WTC11 (cell line): ENCODE results near the gene HSD11B1L.

ENCODE experiments used
- FOXP1 ChIP-seq: sonication (generic); formaldehyde crosslinking; IDR thresholded peaks from 2 replicates; pipeline ENCODE4 v1.8.0; 2022; ENCODE audit warnings: missing genetic modification reagents, mild to moderate bottlenecking, moderate library complexity, borderline replicate concordance
- ZNF317 ChIP-seq: sonication (generic); formaldehyde crosslinking; IDR thresholded peaks from 2 replicates; pipeline ENCODE4 v1.8.1; 2023; ENCODE audit warnings: low read depth, mild to moderate bottlenecking, moderate library complexity, missing genetic modification reagents, borderline replicate concordance
- TF ChIP-seq, protein P1 (sequence below): sonication (generic); formaldehyde crosslinking; IDR thresholded peaks from 2 replicates; pipeline ENCODE4 v1.8.0; 2022; ENCODE audit warnings: mild to moderate bottlenecking, missing genetic modification reagents
- TF ChIP-seq, protein P2 (sequence below): fragments of 200-600 bp; IDR thresholded peaks from 2 replicates; pipeline ENCODE4 v1.8.0; 2022; ENCODE audit warnings: antibody characterized with exemption

DNA sequence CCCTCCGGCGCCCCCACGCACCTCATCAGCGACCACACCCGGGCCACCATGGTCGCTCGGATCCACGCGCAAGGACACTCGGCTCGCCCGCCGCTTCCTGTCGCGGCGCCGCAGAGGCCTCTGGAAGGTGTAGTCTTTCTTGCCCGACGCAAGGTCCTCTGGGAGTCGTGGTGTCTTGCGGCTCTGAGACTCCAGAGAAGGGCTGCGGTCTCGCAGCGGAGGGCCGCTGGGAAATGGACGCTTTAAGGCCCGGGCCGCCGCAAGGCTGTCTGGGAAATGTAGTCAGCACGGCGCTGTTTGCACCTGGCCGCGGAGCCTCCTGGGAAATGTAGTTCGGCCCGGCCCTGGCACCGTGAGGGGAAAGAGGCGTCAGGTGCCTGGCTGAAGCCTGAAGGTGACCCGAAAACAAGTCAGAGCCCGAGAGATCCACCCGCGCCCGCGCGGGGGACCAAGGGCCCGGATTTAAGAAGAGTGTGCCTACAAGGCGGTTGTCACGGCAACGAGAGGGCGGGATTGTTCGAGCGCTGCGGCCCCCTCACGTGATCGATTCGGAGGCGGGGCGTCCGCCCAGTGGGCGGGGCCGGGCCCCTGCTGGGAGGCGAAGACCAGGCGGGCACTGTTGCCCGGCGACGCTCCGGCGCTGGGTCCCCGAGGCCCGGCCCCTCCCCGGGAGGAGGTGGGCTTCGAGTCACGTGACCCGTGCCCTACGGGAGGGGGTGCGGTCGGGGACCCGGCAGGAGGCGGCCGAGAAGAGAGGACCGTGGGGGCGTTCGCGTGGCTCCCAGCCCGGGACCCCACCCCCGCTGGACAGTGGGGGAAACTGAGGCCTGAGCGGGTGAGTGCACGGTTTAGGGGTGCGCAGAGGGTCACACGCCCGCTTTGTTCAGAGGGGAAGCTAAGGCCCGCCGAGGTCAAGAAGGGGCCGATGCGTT lies at the start of gene HSD11B1L, which contains the start of gene MICOS13:
- TF ChIP-seq, protein P1, sequence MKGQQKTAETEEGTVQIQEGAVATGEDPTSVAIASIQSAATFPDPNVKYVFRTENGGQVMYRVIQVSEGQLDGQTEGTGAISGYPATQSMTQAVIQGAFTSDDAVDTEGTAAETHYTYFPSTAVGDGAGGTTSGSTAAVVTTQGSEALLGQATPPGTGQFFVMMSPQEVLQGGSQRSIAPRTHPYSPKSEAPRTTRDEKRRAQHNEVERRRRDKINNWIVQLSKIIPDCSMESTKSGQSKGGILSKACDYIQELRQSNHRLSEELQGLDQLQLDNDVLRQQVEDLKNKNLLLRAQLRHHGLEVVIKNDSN (CRISPR knock-in tag), result peak; percentile 99
- TF ChIP-seq ZNF317 (CRISPR knock-in tag) (no peak), FOXP1 (peak; percentile 40; the same call in 1 of the 2 replicates)
- TF ChIP-seq, protein P2, sequence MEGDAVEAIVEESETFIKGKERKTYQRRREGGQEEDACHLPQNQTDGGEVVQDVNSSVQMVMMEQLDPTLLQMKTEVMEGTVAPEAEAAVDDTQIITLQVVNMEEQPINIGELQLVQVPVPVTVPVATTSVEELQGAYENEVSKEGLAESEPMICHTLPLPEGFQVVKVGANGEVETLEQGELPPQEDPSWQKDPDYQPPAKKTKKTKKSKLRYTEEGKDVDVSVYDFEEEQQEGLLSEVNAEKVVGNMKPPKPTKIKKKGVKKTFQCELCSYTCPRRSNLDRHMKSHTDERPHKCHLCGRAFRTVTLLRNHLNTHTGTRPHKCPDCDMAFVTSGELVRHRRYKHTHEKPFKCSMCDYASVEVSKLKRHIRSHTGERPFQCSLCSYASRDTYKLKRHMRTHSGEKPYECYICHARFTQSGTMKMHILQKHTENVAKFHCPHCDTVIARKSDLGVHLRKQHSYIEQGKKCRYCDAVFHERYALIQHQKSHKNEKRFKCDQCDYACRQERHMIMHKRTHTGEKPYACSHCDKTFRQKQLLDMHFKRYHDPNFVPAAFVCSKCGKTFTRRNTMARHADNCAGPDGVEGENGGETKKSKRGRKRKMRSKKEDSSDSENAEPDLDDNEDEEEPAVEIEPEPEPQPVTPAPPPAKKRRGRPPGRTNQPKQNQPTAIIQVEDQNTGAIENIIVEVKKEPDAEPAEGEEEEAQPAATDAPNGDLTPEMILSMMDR, result no peak
